ENCODE results near the gene PPP1R12C. TPM values are rescaled to one million over a fixed set of nuclear protein-coding genes. Genes with fewer than 3 reads are reported as not detected.

The PPP1R12C gene
- total and polyA plus RNA-seq, 7 donors, result 53.6 to 222 (median 139) TPM

- Histone ChIP-seq H3K27ac (no peak overlapping the region), H3K36me3 (no peaks in the 10 kb centered on the region), H3K27me3 (peaks cover 11 to 86% (median 47%) of the 10 kb centered on the region in 3 donors), H3K4me3 (no peak overlapping the region), H3K9me3 (no peaks in the 10 kb centered on the region), H3K4me1 (peaks cover 0 to 9% (median 0%) of the 10 kb centered on the region in 4 donors)
- 72 to 84% methylated on average over 17 of the region's 17 CpGs for WGBS, 2 donors
- TF ChIP-seq POLR2A (IDR thresholded peaks at IDR 0.05) (no peak), POLR2AphosphoS5 (IDR thresholded peaks at IDR 0.05) (no peak), EP300 (IDR thresholded peaks at IDR 0.05) (no peak), CTCF (IDR thresholded peaks at IDR 0.05) (no peak)
- intact Hi-C loops (cut with DNase I), result no loop called here
- no peak for DNase-seq
Observed at GRCh38 chr19:55136399-55137102, 19.1 kb upstream of the PPP1R12C start.

- Histone ChIP-seq H3K36me3 (no peaks in the 10 kb centered on the region), H3K27me3 (peaks cover 10 to 86% (median 40%) of the 10 kb centered on the region in 3 donors), H3K4me3 (no peak overlapping the region), H3K27ac (no peak overlapping the region), H3K9me3 (no peaks in the 10 kb centered on the region), H3K4me1 (no peaks in the 10 kb centered on the region)
- DNase-seq, result no peak
- TF ChIP-seq CTCF (IDR thresholded peaks at IDR 0.05) (no peak), POLR2A (IDR thresholded peaks at IDR 0.05) (no peak), POLR2AphosphoS5 (IDR thresholded peaks at IDR 0.05) (no peak), EP300 (IDR thresholded peaks at IDR 0.05) (no peak)
- intact Hi-C loops (cut with DNase I), result no loop called here
- WGBS, 2 donors, result 0 to 3% methylated on average over 2 of the region's 3 CpGs
Observed at GRCh38 chr19:55134736-55135135, 17.3 kb upstream of the PPP1R12C start.

GRCh38 chr19:55133639-55134444 lies 16.4 kb upstream of the PPP1R12C start:
- H3K36me3 ChIP-seq, result no peaks in the 10 kb centered on the region
- no peak for DNase-seq
- WGBS, 2 donors, result 40 to 64% methylated on average over 25 of the region's 25 CpGs
- no peak overlapping the region for H3K27ac ChIP-seq
- TF ChIP-seq POLR2A (IDR thresholded peaks at IDR 0.05), result no peak
- TF ChIP-seq POLR2AphosphoS5 (IDR thresholded peaks at IDR 0.05), result no peak
- no peak for TF ChIP-seq CTCF (IDR thresholded peaks at IDR 0.05)
- no peak for TF ChIP-seq EP300 (IDR thresholded peaks at IDR 0.05)
- H3K4me3 ChIP-seq, result no peak overlapping the region
- no peaks in the 10 kb centered on the region for H3K9me3 ChIP-seq
- H3K27me3 ChIP-seq, result peaks cover 10 to 85% (median 40%) of the 10 kb centered on the region in 3 donors
- intact Hi-C loops (cut with DNase I), result no loop called here
- H3K4me1 ChIP-seq, result no peaks in the 10 kb centered on the region

- Histone ChIP-seq H3K36me3 (no peaks in the 10 kb centered on the region), H3K9me3 (no peaks in the 10 kb centered on the region), H3K4me3 (no peak overlapping the region), H3K4me1 (no peaks in the 10 kb centered on the region), H3K27ac (no peak overlapping the region), H3K27me3 (peaks cover 10 to 73% (median 30%) of the 10 kb centered on the region in 3 donors)
- TF ChIP-seq POLR2A (IDR thresholded peaks at IDR 0.05) (no peak), EP300 (IDR thresholded peaks at IDR 0.05) (no peak), POLR2AphosphoS5 (IDR thresholded peaks at IDR 0.05) (no peak), CTCF (IDR thresholded peaks at IDR 0.05) (no peak)
- 40 to 54% methylated on average over 14 of the region's 14 CpGs for WGBS, 2 donors
- no peak for DNase-seq
- intact Hi-C loops (cut with DNase I), result no loop called here
Observed at GRCh38 chr19:55132453-55133129, 15.2 kb upstream of the PPP1R12C start.
